GM15510 (cell line): ENCODE results near the gene RBKS.

Experiments used
- POLR2A ChIP-seq: IDR thresholded peaks from 3 replicates; pipeline ENCODE4 v1.6.1; 2011; ENCODE audit warnings: borderline replicate concordance; ENCODE audit not compliant: insufficient read length; ENCODE audit errors: extremely low read depth

Gene RBKS

GRCh38 chr2:27890146-27890923 lies at the start of gene RBKS, which contains the start of gene BABAM2:
TSS of gene RBKS (minus strand) at chr2:27890387. CDS start at chr2:27890345, 42 bp downstream.
TSS of gene BABAM2 (plus strand) at chr2:27890729. CDS start at chr2:27894557, 3,828 bp downstream.
- peak; percentile 85 for TF ChIP-seq POLR2A

- no peak for TF ChIP-seq POLR2A
Measured at GRCh38 chr2:27935026-27935425, 44.8 kb upstream of the RBKS start.

GRCh38 chr2:27932396-27932795 lies 42.2 kb upstream of the RBKS start:
- no peak for TF ChIP-seq POLR2A

GRCh38 chr2:27931361-27931950 lies 41.3 kb upstream of the RBKS start:
- no peak for TF ChIP-seq POLR2A

GRCh38 chr2:27929916-27930486 lies 39.8 kb upstream of the RBKS start:
- TF ChIP-seq POLR2A = no peak

GRCh38 chr2:27925766-27926472 lies 35.7 kb upstream of the RBKS start:
- TF ChIP-seq POLR2A = no peak

GRCh38 chr2:27922842-27923241 lies 32.7 kb upstream of the RBKS start:
- no peak for TF ChIP-seq POLR2A

- TF ChIP-seq POLR2A = no peak
Measured at GRCh38 chr2:27921880-27922547, 31.8 kb upstream of the RBKS start.

GRCh38 chr2:27921424-27921823 lies 31.2 kb upstream of the RBKS start:
- no peak for TF ChIP-seq POLR2A

- TF ChIP-seq POLR2A = no peak
Measured at GRCh38 chr2:27920148-27920885, 30.1 kb upstream of the RBKS start.

- no peak for TF ChIP-seq POLR2A
Measured at GRCh38 chr2:27916293-27916995, 26.3 kb upstream of the RBKS start.

- TF ChIP-seq POLR2A = no peak
Measured at GRCh38 chr2:27915874-27916273, 25.7 kb upstream of the RBKS start.

GRCh38 chr2:27915191-27915590 lies 25.0 kb upstream of the RBKS start:
- no peak for TF ChIP-seq POLR2A
